Posterior cingulate gyrus (tissue), 11 donors: ENCODE results near the gene TMEM163.
"Not testable (repeated sequence)": the region's sequence is repeated elsewhere in the genome, so short reads cannot be mapped to it uniquely, and the experiment has no call there.

Experiments
- DNase-seq, 10 donors: peaks; one replicate each; pipeline versions ENCODE4 v3.0.0 to v3.0.0-alpha.2; 2020 to 2021; ENCODE audit warnings: mixed read lengths in 3 of 10
- intact Hi-C: fragments of 100-400 bp; cut with DNase I; formaldehyde crosslinking; loops from one replicate; pipeline ENCODE4 v1.15.1; 2023

The TMEM163 gene

GRCh38 chr2:134550566-134551164, 168.1 kb downstream of the TMEM163 start:
- intact Hi-C loops, result no loop called here

GRCh38 chr2:134549104-134549503, 169.7 kb downstream of the TMEM163 start:
- DNase-seq, result no peak
- intact Hi-C loops, result no loop called here

More at GRCh38 chr2:134550566-134551164, 168.1 kb downstream of the TMEM163 start:
- DNase-seq, result no peak

- intact Hi-C loops, result no loop called here
- DNase-seq, result no peak
Observed at GRCh38 chr2:134540990-134541389, 177.8 kb downstream of the TMEM163 start.

GRCh38 chr2:134539981-134540380, 178.8 kb downstream of the TMEM163 start:
- intact Hi-C loops, result no loop called here
- no peak for DNase-seq

- DNase-seq, result no peak
- intact Hi-C loops, result no loop called here
Observed at GRCh38 chr2:134537702-134538101, 181.1 kb downstream of the TMEM163 start.

GRCh38 chr2:134537121-134537520, 181.7 kb downstream of the TMEM163 start:
- no peak for DNase-seq
- intact Hi-C loops, result no loop called here

- no peak for DNase-seq
- intact Hi-C loops, result no loop called here
Observed at GRCh38 chr2:134536296-134536695, 182.5 kb downstream of the TMEM163 start.

- no peak for DNase-seq
- intact Hi-C loops, result no loop called here
Observed at GRCh38 chr2:134532537-134532936, 186.3 kb downstream of the TMEM163 start.

- intact Hi-C loops, result no loop called here
- DNase-seq, result no peak
Observed at GRCh38 chr2:134527381-134527780, 191.4 kb downstream of the TMEM163 start.

GRCh38 chr2:134522496-134523455, 196.0 kb downstream of the TMEM163 start:
- intact Hi-C loops, result no loop called here
- DNase-seq, result no peak

GRCh38 chr2:134518101-134518500, 200.7 kb downstream of the TMEM163 start:
- intact Hi-C loops, result no loop called here
- DNase-seq, result no peak

- DNase-seq, result no peak
- intact Hi-C loops, result no loop called here
Observed at GRCh38 chr2:134515137-134515536, 203.7 kb downstream of the TMEM163 start.

- DNase-seq, result no peak
- intact Hi-C loops, result no loop called here
Observed at GRCh38 chr2:134513465-134513804, 205.4 kb downstream of the TMEM163 start.

- intact Hi-C loops, result no loop called here
- DNase-seq, result no peak
Observed at GRCh38 chr2:134512734-134513464, 205.9 kb downstream of the TMEM163 start.

GRCh38 chr2:134508391-134508790, 210.4 kb downstream of the TMEM163 start:
- no peak for DNase-seq
- intact Hi-C loops, result no loop called here

GRCh38 chr2:134507697-134508096, 211.1 kb downstream of the TMEM163 start:
- DNase-seq, result no peak
- intact Hi-C loops, result no loop called here

GRCh38 chr2:134507159-134507558, 211.6 kb downstream of the TMEM163 start:
- intact Hi-C loops, DNase-seq: not testable (repeated sequence)

GRCh38 chr2:134505446-134505845, 213.4 kb downstream of the TMEM163 start:
- no peak for DNase-seq
- intact Hi-C loops, result no loop called here

- no peak for DNase-seq
- intact Hi-C loops, result no loop called here
Observed at GRCh38 chr2:134504586-134505336, 214.0 kb downstream of the TMEM163 start.

- no peak for DNase-seq
- intact Hi-C loops, result no loop called here
Observed at GRCh38 chr2:134502104-134502503, 216.7 kb downstream of the TMEM163 start.
